ENCODE data around the gene LSP1. TPM values are rescaled to one million over a fixed set of nuclear protein-coding genes. Genes with fewer than 3 reads are reported as not detected.

The LSP1 gene
- total and polyA plus RNA-seq, 2 donors from 2014 or later = 8.4 to 26.1 TPM

DNA sequence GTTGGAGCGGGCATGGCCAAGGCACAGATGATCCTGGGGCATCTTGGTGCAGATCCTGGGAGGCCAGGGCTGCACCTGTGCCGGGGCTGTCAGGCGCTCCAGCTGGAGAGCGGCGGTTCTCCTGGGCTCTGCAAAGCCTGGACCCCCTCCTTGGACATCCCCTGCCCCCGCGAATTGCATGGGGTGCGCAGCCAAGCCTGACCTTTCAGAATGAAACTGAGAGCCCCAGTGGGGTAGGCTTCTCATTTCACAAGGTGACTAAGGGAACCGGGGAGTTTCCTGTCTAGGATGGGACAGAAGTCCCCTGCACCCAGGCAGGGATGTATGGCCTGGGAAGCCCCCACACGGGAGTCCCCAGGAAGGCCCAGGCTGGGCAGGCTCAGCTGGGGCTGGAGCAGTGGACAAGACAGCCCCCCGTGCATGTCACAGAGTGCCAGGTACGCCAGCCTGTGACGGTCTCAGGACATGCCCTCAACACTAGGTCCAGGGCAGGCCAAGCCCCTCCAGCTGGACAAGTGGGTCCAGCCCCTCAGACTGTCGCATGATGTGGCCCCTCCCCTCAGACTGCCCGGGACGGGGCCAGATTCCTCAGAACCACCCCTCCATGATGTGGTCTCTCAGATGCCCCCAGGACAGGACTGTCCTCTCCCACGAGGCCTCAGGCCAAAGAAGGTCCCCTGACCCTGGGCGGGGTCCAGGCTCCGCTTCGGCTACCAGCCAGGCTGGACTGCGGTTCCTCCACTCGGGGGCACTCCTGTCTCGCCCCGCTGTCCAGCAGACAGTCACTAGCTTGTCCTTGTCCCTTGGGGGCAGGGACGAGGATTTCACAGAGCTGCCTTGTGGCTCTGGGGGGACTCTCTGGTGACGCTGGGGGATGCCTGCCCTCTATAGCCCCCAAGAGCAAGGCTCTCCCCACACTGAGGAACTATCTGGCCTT lies 2.3 kb downstream of the LSP1 start:
- TF ChIP-seq, protein P1, sequence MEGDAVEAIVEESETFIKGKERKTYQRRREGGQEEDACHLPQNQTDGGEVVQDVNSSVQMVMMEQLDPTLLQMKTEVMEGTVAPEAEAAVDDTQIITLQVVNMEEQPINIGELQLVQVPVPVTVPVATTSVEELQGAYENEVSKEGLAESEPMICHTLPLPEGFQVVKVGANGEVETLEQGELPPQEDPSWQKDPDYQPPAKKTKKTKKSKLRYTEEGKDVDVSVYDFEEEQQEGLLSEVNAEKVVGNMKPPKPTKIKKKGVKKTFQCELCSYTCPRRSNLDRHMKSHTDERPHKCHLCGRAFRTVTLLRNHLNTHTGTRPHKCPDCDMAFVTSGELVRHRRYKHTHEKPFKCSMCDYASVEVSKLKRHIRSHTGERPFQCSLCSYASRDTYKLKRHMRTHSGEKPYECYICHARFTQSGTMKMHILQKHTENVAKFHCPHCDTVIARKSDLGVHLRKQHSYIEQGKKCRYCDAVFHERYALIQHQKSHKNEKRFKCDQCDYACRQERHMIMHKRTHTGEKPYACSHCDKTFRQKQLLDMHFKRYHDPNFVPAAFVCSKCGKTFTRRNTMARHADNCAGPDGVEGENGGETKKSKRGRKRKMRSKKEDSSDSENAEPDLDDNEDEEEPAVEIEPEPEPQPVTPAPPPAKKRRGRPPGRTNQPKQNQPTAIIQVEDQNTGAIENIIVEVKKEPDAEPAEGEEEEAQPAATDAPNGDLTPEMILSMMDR (IDR thresholded peaks at IDR 0.05; ENCODE audit: borderline replicate concordance, extremely low read depth, insufficient read depth) = no peak
- H3K27me3 ChIP-seq (ENCODE audit: control insufficient read depth, insufficient read depth, low read length) = no peaks in the 10 kb centered on the region
- no peak overlapping the region for H3K9ac ChIP-seq (ENCODE audit: low read length in 3 of 3)
- peaks cover 0 to 2% (median 0%) of the 10 kb centered on the region in 3 donors for H3K4me1 ChIP-seq (ENCODE audit: control insufficient read depth in 2 of 3, insufficient read depth in 2 of 3, low read depth in 1 of 3, low read length in 3 of 3)
- DNase-seq (peak in 4 of 5 donors; percentile 64 to 78 (median 68)), FAIRE-seq (no peak)
- no peak overlapping the region for H3K4me3 ChIP-seq (ENCODE audit: low read length in 3 of 3)
- no peaks in the 10 kb centered on the region for H3K36me3 ChIP-seq (ENCODE audit: control insufficient read depth in 2 of 3, insufficient read depth in 3 of 3, low read length in 3 of 3)
- no peak overlapping the region for H3K27ac ChIP-seq (ENCODE audit: low read depth in 2 of 2, low read length in 2 of 2)
- intact Hi-C loops (cut with DNase I) = no loop called here
- no peaks in the 10 kb centered on the region for H3K9me3 ChIP-seq (ENCODE audit: control insufficient read depth in 2 of 3, insufficient read depth in 1 of 3, low read length in 3 of 3)

DNA sequence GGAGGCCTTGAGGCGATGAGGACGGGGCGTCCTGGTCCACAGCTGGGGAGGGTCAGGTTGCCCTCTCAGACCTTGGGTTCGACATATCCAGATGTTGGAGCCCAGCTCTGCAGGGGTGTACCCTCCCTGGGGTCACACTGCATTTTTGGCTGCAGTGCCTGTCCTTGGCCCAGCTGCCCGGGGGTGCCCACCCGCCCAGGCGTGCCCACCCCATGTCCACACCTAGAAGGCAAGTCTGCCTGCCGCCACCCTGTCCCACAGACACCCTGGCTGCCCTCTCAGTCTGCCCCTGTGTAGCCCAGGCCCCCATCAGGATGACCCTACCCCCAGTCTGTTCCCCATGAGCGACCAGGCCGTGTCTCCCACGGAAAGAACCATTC lies 3.0 kb downstream of the LSP1 start:
- TF ChIP-seq, protein P1 (IDR thresholded peaks at IDR 0.05; ENCODE audit: borderline replicate concordance, extremely low read depth, insufficient read depth) = no peak
- Histone ChIP-seq H3K4me1 (ENCODE audit: control insufficient read depth in 2 of 3, insufficient read depth in 2 of 3, low read depth in 1 of 3, low read length in 3 of 3) (peaks cover 0 to 2% (median 0%) of the 10 kb centered on the region in 3 donors), H3K27ac (ENCODE audit: low read depth in 2 of 2, low read length in 2 of 2) (no peak overlapping the region), H3K36me3 (ENCODE audit: control insufficient read depth in 2 of 3, insufficient read depth in 3 of 3, low read length in 3 of 3) (no peaks in the 10 kb centered on the region), H3K27me3 (ENCODE audit: control insufficient read depth, insufficient read depth, low read length) (no peaks in the 10 kb centered on the region), H3K4me3 (ENCODE audit: low read length in 3 of 3) (no peak overlapping the region), H3K9ac (ENCODE audit: low read length in 3 of 3) (no peak overlapping the region), H3K9me3 (ENCODE audit: control insufficient read depth in 2 of 3, insufficient read depth in 1 of 3, low read length in 3 of 3) (no peaks in the 10 kb centered on the region)
- intact Hi-C loops (cut with DNase I) = no loop called here
- FAIRE-seq = no peak
- DNase-seq = peak in 1 of 5 donors; percentile 63

DNA sequence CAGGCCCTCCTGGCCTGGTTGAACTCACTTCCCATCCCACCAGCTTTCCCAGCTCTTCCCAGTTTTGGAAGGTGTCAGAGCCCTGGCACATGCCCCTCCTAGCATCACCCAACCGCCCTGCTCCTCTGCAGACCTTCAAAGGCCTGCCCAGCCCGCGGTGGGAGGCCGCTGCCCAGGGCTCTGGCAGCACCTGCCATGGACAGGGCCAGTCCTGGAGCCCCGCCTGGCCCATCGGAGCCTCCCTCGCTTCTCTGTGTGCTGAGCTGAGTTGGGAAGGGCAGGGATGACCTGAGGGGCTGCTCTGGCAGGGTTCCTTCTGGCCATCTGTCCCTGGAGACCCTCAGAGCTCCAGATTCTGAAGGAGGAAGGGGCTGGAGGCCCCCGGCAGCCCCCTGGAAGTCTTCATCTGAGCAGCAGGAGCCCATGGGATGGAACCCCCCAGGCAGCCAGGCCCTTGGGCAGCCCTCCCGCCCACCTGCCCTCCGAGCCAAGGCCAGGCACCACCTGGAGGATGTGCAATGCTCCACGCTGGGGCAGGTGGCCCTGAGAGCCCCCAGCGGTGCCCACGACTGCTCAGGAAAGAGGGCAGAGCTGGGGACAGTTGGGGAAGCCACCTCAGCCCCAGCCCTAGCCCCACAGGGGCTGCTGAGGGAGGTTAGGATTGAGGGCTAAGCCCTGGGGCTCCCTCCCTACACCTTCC lies 3.6 kb downstream of the LSP1 start:
- no peak overlapping the region for H3K4me3 ChIP-seq (ENCODE audit: low read length in 3 of 3)
- no peaks in the 10 kb centered on the region for H3K36me3 ChIP-seq (ENCODE audit: control insufficient read depth in 2 of 3, insufficient read depth in 3 of 3, low read length in 3 of 3)
- no peaks in the 10 kb centered on the region for H3K9me3 ChIP-seq (ENCODE audit: control insufficient read depth in 2 of 3, insufficient read depth in 1 of 3, low read length in 3 of 3)
- no peak for FAIRE-seq
- intact Hi-C loops (cut with DNase I) = no loop called here
- no peak overlapping the region for H3K9ac ChIP-seq (ENCODE audit: low read length in 3 of 3)
- no peak overlapping the region for H3K27ac ChIP-seq (ENCODE audit: low read depth in 2 of 2, low read length in 2 of 2)
- peaks cover 0 to under 1% (median 0%) of the 10 kb centered on the region in 3 donors for H3K4me1 ChIP-seq (ENCODE audit: control insufficient read depth in 2 of 3, insufficient read depth in 2 of 3, low read depth in 1 of 3, low read length in 3 of 3)
- TF ChIP-seq, protein P1 (IDR thresholded peaks at IDR 0.05; ENCODE audit: borderline replicate concordance, extremely low read depth, insufficient read depth) = no peak
- no peaks in the 10 kb centered on the region for H3K27me3 ChIP-seq (ENCODE audit: control insufficient read depth, insufficient read depth, low read length)
- DNase-seq = peak in 1 of 5 donors; percentile 63
